Ovary (tissue), 3 donors: ENCODE results near the gene MGAT5.

Experiments used
- EP300 ChIP-seq: sonication (generic); formaldehyde crosslinking; IDR thresholded peaks from one replicate; pipeline ENCODE4 v1.6.1; 2017; ENCODE audit warnings: antibody characterized with exemption
- POLR2A ChIP-seq: fragments of 450-650 bp; IDR thresholded peaks from one replicate; pipeline ENCODE4 v1.6.1; 2017; ENCODE audit warnings: antibody characterized with exemption, mild to moderate bottlenecking, moderate library complexity
- TF ChIP-seq, protein P1 (sequence below), 3 donors: fragments of 450-650 bp in 2 of 3; fragments of 200-600 bp in 1 of 3; IDR thresholded peaks; one replicate each; pipeline versions ENCODE4 v1.5.1 to v1.8.0; 2016 to 2022; ENCODE audit warnings: antibody characterized with exemption in 3 of 3, mild to moderate bottlenecking in 1 of 3
- donor health status: DM: no; HTN: no; CAD: no.

- TF ChIP-seq, protein P1, sequence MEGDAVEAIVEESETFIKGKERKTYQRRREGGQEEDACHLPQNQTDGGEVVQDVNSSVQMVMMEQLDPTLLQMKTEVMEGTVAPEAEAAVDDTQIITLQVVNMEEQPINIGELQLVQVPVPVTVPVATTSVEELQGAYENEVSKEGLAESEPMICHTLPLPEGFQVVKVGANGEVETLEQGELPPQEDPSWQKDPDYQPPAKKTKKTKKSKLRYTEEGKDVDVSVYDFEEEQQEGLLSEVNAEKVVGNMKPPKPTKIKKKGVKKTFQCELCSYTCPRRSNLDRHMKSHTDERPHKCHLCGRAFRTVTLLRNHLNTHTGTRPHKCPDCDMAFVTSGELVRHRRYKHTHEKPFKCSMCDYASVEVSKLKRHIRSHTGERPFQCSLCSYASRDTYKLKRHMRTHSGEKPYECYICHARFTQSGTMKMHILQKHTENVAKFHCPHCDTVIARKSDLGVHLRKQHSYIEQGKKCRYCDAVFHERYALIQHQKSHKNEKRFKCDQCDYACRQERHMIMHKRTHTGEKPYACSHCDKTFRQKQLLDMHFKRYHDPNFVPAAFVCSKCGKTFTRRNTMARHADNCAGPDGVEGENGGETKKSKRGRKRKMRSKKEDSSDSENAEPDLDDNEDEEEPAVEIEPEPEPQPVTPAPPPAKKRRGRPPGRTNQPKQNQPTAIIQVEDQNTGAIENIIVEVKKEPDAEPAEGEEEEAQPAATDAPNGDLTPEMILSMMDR (IDR thresholded peaks at IDR 0.05): no peak
- TF ChIP-seq POLR2A (no peak), EP300 (no peak)
Observed at GRCh38 chr2:134275058-134275862, 21.4 kb downstream of the MGAT5 start.
